ENCODE measurements around the gene SFN. TPM values are rescaled to one million over a fixed set of nuclear protein-coding genes. Genes with fewer than 3 reads are reported as not detected.
A peak's percentile ranks its signal among the peaks of the same experiment; 100 is the strongest.
"Not testable (repeated sequence)": the region's sequence is repeated elsewhere in the genome, so short reads cannot be mapped to it uniquely, and the experiment has no call there.

The SFN gene
- 2,315 TPM for total RNA-seq

- ATAC-seq, result peak; percentile 77
These were observed at the start of gene SFN for GRCh38 chr1:26862781-26863684. SFN (plus strand) TSS chr1:26863149; CDS start chr1:26863213, 64 bp downstream.

DNA sequence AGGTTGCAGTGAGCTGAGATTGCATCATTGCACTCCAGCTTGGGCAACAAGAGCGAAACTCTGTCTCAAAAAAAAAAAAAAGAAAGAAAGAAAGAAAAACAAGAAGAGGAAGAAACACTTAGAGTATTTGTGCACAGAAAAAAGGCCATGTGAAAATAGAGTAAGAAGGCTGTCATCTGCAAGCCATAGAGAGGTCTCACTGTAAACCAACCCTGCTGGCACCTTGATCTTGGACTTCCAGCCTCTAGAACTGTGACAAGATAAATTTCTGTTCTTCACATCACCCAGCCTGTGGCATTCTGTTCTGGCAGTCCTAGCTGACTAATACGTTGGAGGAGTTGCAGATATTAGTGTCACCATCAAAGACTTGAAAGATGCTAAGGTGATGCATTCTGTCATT, 48.6 kb upstream of the SFN start:
- no peak for ATAC-seq

- ATAC-seq, result no peak
These were observed 48.1 kb upstream of the SFN start for GRCh38 chr1:26814893-26815292.

GRCh38 chr1:26820784-26821269, 42.1 kb upstream of the SFN start:
- peak; percentile 74 for ATAC-seq

DNA sequence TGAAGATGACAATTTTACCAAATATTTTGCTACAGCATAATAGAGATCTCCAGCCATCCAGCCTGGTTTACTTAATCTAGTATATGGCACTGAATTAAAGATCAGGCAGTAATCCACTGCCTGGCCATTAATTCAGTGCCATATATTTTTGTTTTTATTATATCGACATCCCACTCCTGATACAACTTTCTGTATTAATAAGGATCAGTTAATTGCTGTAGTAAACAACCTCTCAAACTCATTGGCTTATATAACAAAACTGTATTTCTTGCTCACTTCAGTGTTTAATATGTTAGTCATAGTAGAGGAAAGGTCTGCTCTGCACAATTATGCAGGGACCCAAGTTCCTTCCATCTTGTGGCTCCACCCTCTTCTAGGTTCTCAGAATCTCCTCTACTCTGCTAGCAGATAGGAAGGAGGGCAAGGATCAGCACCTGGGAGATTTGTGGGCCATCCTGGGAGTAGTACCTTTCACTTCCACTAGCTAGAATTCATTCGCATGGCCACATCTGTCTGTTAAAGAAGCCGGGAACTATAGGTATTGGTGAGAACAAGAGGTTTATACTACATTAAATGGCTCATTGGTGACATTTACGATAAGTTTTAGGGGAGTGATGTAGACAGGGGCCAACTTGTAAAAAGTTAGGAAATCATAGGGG, 40.1 kb upstream of the SFN start:
- ATAC-seq, result no peak

GRCh38 chr1:26824731-26825130, 38.2 kb upstream of the SFN start:
- ATAC-seq, result peak; percentile 51

- peak; percentile 78 for ATAC-seq
These were observed 36.5 kb upstream of the SFN start, which contains the start of gene ZDHHC18 for GRCh38 chr1:26826261-26827105. ZDHHC18 (plus strand) TSS chr1:26826688; CDS start chr1:26826805, 117 bp downstream.

DNA sequence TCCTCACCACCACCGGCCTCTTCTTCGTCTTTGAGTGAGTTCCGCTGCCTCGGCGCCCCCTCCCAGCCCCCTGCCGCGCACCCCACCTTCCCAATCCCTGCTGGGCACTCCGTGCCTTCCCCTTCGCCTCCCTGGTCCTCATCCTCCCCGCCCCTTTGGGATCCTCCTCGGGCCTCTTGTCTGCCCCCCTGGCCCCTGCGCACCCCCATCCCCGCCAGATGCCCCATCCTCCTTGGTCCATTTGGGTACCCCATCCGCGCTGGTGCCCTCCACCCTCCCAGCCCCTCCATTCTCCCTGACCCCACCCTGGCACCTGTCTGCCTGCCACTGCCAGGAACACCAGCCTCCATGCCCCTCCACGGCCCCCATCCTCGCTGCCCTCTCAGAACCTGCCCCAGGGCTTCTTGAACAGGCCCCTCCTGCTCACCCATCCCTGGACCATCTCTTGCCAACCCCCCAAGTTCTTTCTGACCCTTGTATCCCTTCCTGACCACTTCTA, 35.8 kb upstream of the SFN start:
- ATAC-seq, result peak; percentile 1

DNA sequence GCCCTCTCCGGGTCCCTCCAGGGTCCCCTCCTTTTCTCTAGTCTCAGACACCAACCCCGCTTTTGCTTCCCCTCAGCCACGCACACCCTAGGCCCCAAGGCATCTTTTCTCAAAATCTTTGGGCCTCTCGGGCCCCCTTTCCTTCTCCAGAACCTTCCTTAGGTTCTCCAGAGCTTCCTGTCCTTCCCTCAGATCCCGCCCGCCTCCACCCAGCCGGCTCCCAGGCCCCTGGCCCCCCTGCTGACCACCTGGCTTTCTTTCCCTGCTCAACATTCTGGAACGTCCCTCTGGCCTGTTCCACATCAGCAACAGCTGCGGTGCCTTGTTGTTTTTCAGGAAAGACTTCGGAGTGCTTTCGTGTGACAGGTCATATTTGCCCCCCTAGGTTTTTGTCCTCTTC, 35.3 kb upstream of the SFN start:
- ATAC-seq, result no peak

- no peak for ATAC-seq
These were observed 34.4 kb upstream of the SFN start for GRCh38 chr1:26828411-26828991.

DNA sequence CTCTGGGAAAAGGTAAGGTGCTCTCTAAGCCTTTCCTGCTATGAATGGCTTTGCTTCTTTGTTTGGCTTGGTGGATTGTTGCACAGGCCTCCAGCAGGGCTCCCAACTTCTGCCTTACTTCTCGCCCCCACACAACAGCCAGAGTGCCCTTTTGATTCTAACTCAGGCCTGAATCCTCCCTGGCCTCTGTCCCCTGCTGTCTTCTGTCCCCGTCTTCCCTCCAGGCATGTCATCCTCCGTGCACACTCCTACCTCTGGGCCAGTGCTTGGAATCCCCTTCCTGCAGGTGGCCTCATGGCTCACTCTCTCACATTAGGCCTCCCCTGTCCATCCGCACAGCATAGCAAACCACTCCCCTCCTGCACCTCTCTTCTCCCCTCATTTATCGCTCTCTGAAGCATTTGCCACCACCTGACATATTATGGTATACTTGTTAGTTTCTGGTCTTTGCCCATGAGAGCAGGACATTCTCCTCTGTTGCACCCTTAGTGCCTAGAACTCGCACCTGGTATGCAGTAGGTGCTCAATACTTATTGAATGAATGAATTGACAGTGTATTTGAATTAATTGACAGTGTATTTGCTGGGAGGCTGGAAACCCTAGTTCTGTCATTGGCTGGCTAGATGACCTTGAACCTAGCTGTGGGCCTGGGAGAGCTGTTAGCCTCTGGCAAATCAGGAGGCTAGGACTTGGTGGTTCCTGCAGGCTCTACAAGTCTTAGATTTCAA, 33.6 kb upstream of the SFN start:
- no peak for ATAC-seq

DNA sequence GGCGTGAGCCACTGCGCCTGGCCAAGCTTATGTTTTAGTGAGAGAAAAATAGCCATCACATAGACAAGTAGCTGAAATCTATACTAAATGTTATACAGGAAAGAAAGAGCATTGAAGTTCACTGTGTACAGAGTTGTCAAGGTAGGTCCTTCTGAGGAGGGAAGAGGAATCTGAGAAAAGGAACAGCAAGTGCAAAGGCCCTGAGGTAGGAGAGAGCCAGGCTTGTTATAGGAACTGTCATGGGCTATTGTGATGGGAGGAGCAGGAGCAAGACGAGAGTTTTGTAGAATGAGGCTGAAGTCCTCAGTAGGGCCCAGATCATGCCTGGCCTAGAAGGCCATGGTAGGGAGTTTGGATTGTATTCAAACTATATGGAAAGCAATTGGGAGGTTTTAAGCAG, 31.9 kb upstream of the SFN start:
- ATAC-seq, result no peak

GRCh38 chr1:26831546-26832248, 31.3 kb upstream of the SFN start:
- ATAC-seq, result no peak

DNA sequence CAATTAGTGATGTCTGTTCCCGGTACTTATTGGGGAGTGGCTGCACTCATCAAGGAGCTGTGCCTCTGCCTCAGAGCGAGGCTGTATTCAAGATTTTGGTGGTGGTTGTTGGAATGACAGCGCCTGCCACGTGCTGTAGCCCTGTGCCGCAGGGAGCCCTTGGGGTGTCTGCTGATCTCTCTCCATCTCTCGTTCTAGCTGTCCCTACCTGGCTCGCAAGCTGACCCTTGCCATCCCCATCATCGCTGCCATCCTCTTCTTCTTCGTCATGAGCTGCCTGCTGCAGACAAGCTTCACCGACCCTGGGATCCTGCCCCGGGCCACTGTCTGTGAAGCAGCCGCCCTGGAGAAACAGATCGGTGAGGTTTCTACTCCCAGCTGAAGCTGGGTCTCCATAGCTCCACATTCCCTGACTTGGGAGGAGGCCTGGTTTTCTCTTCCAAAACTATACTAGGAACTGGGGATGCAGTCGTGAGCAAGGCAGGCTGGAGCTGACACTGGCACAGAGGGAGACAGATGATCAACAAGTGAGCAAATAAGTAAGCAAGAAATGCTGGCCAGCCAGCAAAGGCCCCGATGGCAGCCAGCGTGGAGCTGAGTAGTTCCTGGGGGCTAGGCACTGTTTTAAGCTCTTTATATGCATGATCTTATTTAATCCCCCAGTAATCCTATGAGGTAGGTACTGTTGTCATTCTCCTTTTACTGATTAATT, 30.5 kb upstream of the SFN start:
- ATAC-seq, result no peak

- peak; percentile 58 for ATAC-seq
These were observed 29.2 kb upstream of the SFN start for GRCh38 chr1:26833432-26834405.

DNA sequence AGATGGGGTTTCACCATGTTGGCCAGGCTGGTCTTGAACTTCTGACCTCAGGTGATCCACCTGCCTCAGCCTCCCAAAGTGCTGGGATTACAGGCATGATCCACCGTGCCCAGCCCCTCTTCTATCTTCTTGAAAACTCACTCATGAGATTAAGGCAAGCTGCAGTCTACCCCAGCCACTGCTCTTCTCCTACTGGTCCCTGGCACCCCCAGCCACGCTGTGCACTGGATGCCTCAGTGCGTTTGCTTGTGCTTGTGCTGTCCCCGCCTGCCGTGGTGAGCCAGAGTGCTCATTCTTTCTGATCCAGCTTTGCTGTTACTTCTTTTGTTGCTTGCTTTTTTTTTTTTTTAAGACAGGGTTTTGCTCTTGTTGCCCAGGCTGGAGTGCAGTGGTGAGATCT, 25.3 kb upstream of the SFN start:
- ATAC-seq, result not testable (repeated sequence)

DNA sequence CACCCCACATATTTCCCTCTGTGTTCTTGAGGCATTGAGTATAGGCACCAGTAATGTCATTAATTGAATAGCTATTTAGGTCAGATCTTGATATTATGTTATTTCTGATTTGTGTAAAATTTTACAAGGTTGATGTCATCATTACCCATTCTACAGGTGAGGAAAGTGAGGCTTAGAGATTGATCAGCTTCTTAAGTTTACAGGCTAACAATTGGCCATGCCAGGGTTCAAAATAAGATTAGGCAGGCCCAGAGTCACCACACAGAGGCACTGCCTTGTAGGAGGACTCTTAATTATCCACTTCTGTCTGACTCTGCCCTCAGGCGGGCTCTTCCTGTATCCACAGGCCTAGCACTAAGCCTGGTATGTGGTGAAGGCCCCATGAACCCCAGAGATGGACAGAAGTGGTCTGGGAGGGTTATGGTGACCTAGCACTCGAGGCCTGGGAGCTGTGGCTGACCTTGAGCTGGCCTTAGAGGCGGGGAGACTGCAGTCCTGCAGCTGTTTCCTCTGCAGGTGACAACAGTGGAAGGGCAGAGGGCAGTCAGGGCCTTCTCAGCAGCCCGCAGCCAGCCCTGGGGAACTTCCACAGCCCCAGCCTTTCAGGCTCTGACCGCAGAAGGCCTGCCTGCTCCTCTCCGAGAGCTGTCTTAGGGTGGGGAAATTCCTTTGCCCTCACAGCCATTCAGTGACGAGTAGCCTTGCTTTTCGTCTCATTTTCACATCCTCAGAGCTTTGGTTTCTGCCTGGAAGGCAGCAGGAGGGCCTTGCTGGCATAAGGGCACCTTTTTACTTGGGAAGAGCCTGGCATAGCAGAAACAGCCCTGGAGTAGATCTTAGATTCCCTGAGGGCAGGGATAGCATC, 24.2 kb upstream of the SFN start:
- peak; percentile 34 for ATAC-seq

DNA sequence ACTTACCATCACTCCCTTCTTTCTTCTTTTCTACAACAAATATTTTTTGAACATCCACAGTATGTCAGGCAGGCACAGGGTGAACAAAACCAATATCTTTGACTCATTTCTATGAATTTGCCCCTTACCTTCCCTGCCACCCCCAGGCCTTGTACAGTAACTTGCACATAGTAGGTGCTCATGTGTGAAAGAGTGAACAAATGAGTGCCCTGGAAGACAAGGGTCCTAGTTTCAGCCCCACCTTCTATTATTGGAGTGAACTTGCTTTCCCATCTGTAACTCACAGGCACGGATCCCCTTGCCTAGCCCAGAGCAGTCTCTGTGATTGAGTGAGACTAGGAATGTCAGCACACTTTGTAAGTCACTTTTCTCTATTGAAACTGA, 23.6 kb upstream of the SFN start:
- ATAC-seq, result no peak
